ENCODE data around the gene PRKCE.
"Not testable (repeated sequence)": the region's sequence is repeated elsewhere in the genome, so short reads cannot be mapped to it uniquely, and the experiment has no call there.

PRKCE gene

DNA sequence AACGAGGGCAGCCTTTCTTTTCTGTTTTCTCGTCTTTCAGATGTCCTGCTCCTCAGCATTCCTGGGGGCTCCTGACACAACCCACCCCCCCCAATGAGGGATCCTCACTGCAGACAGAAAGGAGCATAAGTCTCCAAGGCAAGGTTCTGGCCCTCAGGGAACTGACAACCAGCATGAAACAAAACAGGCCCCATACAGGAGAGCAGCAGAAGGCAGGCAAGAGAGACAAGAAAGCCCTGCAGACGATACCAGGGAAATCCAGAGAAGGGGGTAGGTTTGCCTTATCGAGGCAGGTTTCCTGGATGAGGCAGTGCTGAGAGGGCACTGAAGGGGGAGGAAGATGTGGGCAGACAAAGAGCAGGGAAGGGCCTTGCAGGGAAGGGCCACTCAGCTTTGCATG is 541.9 kb downstream of the PRKCE start:
- no peak for DNase-seq (ENCODE audit: low read depth)
- H3K4me3 ChIP-seq (ENCODE audit: low read depth, low read length): no peak overlapping the region

DNA sequence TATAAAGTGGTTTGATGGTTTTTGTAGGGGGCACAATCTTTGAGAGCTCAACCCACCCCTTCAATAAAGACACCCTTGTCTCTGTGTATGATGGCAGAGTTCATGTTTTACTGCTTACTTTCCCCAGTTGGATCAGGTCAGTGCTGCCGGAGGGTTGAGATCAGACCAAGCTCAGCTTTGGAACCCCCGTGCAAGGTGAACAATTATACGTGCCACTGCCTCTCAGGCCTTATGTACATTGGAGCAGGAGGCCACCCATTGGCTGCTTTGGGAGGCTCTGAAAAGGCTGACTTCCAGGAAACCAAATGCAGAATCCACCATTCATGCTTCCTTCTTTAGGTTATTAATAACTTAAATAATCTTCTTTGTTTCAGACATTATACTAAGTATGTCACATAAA is 542.4 kb downstream of the PRKCE start:
- no peak overlapping the region for H3K4me3 ChIP-seq (ENCODE audit: low read depth, low read length)
- DNase-seq (ENCODE audit: low read depth): no peak

- no peak for DNase-seq (ENCODE audit: low read depth)
- H3K4me3 ChIP-seq (ENCODE audit: low read depth, low read length): no peak overlapping the region
These were observed 543.4 kb downstream of the PRKCE start for GRCh38 chr2:46194856-46195255.

- no peak for DNase-seq (ENCODE audit: low read depth)
- H3K4me3 ChIP-seq (ENCODE audit: low read depth, low read length): no peak overlapping the region
These were observed 544.3 kb downstream of the PRKCE start for GRCh38 chr2:46195819-46196218.

DNA sequence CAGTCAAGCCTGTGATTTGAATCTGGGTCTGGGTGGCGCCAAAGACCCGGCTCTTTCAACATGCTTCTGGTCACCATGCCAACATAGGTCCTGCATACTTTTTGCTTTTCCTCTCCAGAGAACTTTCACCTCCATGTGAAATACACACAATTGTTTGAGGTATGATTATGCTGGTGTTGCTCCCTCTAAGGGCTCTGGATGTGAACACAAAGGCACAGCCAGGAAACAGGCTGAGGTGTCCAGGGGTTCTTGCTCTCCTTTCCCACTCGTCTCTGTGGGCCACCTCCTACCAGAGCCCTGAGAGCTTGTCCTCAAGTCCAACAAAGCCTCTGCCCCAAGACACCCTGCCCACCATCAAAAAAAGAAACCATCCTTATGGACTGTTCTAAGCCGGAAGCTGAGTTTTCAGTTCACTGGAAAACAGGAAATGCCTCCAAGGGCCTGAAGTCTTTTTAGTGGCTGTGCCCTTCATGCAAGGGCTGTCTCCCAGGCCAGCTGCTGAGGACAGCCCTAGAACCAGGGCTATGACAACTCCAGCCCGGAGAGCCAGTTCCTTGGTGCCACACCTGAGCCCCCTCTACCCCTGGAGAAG is 545.5 kb downstream of the PRKCE start:
- no peak overlapping the region for H3K4me3 ChIP-seq (ENCODE audit: low read depth, low read length)
- no peak for DNase-seq (ENCODE audit: low read depth)

- no peak overlapping the region for H3K4me3 ChIP-seq (ENCODE audit: low read depth, low read length)
- no peak for DNase-seq (ENCODE audit: low read depth)
These were observed 546.2 kb downstream of the PRKCE start for GRCh38 chr2:46197672-46198071.

- H3K4me3 ChIP-seq (ENCODE audit: low read depth, low read length): no peak overlapping the region
- DNase-seq (ENCODE audit: low read depth): no peak
These were observed 546.8 kb downstream of the PRKCE start for GRCh38 chr2:46198164-46198883.

DNA sequence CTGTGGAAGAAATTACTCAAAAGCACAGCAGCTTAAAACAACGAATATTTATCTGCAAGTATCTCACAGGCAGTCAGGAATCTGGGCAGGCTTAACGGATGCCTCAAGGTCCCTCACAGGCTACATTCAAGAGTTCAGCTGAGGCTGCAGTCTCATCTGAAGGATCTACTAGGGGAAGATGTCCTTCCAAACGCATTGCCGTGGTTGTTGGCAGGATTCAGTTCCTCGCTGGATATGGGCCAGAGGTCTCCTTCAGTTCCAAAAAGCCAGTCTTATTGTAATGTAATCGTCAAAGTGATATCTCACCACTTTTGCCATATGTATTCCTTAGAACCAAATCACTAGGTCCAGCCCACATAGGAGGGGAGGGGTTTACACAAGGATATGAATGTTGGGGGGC is 547.5 kb downstream of the PRKCE start:
- no peak for DNase-seq (ENCODE audit: low read depth)
- H3K4me3 ChIP-seq (ENCODE audit: low read depth, low read length): no peak overlapping the region

GRCh38 chr2:46200100-46200690 is 548.7 kb downstream of the PRKCE start:
- no peak overlapping the region for H3K4me3 ChIP-seq (ENCODE audit: low read depth, low read length)
- no peak for DNase-seq (ENCODE audit: low read depth)

DNA sequence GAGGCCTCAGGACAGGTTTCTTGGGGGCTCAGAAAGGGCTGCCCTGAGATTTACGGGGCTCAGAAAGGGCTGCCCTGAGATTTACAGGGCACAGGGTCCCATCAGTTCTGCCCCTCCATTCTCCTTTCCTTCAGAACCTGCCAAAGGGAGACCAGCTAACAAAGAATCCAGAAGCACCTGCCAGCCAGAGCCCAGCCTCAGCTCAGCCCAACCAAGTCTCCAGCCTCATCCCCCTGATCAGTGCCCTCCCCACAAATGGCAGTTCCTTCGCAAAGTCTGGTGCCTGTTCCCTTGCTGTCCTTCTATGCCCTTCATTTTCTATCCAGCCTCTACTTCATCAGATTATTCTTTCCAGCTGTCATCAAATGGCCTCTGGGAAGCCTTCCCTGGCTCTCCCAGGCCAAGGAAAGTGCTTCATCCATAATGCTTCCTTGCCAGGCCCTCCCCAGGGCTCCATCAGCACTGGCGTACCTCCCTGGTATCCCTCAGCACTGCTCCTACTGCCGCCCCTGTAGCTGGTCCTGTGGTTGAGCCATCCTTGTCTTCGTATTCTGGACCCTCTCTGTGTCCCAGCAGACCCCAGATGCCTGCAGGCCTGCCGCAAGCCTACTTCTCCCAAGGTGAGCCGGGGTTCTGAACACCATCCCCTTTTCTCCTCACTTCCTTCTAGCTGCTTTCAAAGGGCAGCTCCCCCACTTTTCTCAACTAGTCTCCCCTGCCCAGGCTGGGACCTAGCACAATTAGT is 549.6 kb downstream of the PRKCE start:
- H3K4me3 ChIP-seq (ENCODE audit: low read depth, low read length): no peak overlapping the region
- DNase-seq (ENCODE audit: low read depth): no peak

DNA sequence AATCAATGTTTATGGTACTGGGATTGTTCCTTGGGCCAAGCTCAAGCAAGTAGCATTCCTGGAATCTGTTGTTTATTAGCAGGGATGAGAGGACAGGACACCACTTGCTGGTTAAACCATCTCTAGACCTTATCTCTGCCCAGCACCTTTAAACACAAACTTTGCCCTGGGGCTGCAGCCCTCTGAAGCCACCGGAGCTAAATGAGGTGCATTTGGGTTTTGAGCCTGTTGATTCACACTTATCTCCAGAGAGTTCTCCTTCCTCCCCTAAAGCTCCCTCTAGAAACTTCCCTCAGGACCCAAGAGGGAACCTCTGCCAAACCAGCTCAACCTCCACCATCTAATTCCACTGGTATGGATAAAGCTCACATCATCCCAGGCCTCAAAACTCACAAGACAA is 551.0 kb downstream of the PRKCE start:
- no peak overlapping the region for H3K4me3 ChIP-seq (ENCODE audit: low read depth, low read length)
- no peak for DNase-seq (ENCODE audit: low read depth)

- DNase-seq (ENCODE audit: low read depth): no peak
- H3K4me3 ChIP-seq (ENCODE audit: low read depth, low read length): no peak overlapping the region
These were observed 551.5 kb downstream of the PRKCE start for GRCh38 chr2:46202987-46203386.

DNA sequence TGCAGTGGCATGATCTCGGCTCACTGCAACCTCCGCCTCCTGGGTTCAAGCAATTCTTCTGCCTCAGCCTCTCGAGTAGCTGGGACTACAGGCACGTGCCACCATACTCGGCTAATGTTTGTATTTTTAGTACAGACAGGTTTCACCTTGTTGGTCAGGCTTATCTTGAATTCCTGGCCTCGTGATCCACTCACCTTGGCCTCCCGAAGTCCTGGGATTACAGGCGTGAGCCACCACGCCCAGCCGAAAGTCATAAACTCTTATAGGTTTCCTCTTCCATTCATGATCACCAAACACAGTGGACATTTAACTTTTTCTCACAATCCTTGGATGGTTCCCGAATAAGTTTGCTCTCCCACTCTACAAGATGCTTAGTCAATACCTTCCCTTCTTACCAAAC is 552.2 kb downstream of the PRKCE start:
- not testable (repeated sequence) for DNase-seq (ENCODE audit: low read depth); H3K4me3 ChIP-seq (ENCODE audit: low read depth, low read length)

DNA sequence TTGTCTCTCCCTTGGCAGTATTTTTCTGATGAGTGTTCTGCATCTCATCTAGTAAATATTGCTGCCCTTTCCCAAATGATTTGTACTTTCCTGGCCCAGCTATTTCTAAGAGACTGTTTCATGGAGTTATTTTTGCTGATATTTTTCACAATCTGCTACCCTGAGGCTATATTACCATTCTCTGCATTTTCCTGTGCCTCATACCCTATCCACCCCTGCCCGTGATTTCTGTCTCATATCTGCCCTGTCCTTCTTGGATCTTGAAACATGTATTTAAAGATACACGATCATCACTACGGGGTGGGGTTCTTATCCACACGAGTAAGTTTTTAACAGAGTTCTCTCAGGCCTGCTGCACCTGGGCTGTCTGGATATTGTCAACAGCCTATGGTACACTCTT is 556.1 kb downstream of the PRKCE start:
- H3K4me3 ChIP-seq (ENCODE audit: low read depth, low read length): no peak overlapping the region

DNA sequence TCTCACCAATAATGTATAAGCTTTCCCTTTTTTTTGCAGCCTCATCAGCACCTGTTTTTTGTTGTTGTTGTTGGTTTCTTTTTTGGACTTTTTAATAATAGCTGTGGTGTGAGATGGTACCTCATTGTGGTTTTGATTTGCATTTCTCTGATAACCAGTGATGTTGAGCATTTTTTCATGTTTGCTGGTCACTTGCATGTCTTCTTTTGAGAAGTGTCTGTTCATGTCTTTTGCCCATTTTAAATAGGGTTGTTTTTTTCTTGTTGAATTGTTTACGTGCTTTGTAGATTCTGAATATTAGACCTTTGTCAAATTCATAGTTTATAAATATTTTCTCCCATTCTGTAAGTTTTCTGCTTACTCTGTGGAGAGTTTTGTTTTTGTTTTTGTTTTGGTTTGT is 557.3 kb downstream of the PRKCE start:
- DNase-seq (ENCODE audit: low read depth): no peak
- no peak overlapping the region for H3K4me3 ChIP-seq (ENCODE audit: low read depth, low read length)

More for the DNA sequence above, 556.1 kb downstream of the PRKCE start:
- DNase-seq (ENCODE audit: low read depth): no peak

DNA sequence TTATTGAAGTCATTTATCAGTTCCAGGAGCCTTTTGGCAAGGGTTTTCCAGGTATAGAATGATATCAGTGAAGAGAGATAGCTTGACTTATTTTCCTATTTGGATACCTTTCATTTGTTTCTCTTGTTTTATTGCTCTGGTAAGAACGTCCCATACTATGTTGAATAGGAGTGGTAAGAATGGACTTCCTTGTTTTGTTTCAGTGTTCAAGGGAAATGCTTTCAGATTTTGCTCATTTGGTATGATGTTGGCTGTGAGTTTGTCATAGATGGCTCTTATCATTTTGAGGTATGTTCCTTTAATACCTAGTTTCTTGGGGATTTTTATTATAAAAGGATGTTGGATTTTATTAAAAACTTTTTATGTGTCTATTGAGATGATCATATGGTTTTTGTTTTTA is 558.6 kb downstream of the PRKCE start:
- no peak overlapping the region for H3K4me3 ChIP-seq (ENCODE audit: low read depth, low read length)
- no peak for DNase-seq (ENCODE audit: low read depth)

GRCh38 chr2:46211461-46211860 is 560.0 kb downstream of the PRKCE start:
- no peak overlapping the region for H3K4me3 ChIP-seq (ENCODE audit: low read depth, low read length)
- no peak for DNase-seq (ENCODE audit: low read depth)

DNA sequence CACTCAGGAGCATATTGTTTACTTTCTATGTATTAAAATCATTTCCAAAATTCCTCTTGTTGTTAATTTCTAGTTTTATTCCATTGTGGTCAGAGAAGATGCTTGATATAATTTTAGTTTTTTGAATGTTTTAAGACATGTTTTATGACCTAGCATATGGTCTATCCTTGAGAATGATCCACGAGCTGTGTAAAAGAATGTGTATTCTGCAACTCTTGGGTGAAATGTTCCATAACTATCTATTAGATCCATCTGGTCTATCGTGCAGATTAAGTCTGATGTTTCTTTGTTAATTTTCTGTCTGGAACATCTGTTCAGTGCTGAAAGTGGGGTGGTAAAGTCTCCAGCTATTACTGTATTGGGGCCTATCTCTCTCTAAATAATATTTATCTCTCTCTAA is 562.4 kb downstream of the PRKCE start:
- no peak for DNase-seq (ENCODE audit: low read depth)
- no peak overlapping the region for H3K4me3 ChIP-seq (ENCODE audit: low read depth, low read length)

DNA sequence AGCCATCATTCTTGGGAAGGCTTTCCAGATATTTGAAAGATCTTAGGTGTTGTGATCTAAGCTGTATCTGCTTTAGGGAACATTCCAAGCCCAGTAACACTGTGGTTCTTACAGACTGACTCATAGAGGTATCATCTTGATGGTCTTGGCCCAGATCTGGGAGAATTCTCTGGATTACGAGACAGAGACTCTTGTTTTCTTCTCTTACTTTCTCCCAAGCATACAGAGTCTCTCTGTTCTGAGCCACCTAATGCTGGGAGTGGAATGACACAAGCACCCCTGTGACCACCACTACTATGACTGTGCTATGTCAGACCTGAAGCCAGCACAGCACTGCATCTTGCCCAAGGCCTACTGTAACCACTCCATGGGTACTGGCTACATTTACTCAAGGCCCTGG is 564.7 kb downstream of the PRKCE start:
- no peak overlapping the region for H3K4me3 ChIP-seq (ENCODE audit: low read depth, low read length)
- peak; percentile 51 for DNase-seq (ENCODE audit: low read depth)

- DNase-seq (ENCODE audit: low read depth); H3K4me3 ChIP-seq (ENCODE audit: low read depth, low read length): not testable (repeated sequence)
These were observed 572.0 kb downstream of the PRKCE start for GRCh38 chr2:46223514-46223913.
